A673 (cell line): ENCODE data around the gene ABHD16A. TPM values are rescaled to one million over a fixed set of nuclear protein-coding genes. Genes with fewer than 3 reads are reported as not detected.

Experiments used
- BruUV-seq: library from RNA; stranded (reverse); fragments of 400-500 nt; replicated peaks from 2 replicates; lab custom pipeline; 2021; lab: Mats Ljungman, UMichigan
- CTCF ChIA-PET: fragments of 300-600 bp; sonication (Branson Sonifier 250); formaldehyde crosslinking; loops from one replicate; lab custom pipeline; 2022; ENCODE audit warnings: antibody characterized with exemption; lab: Charles Lee
- POLR2A ChIA-PET: fragments of 300-600 bp; sonication (Branson Sonifier 250); formaldehyde crosslinking; loops from one replicate; lab custom pipeline; 2022; ENCODE audit warnings: antibody characterized with exemption; ENCODE audit not compliant: low non-redundant PET; lab: Charles Lee
- DNase-seq: peaks from one replicate; pipeline ENCODE4 v3.0.0-alpha.2; 2015; ENCODE audit warnings: low spot score
- H3K27ac ChIP-seq: fragments of 200-600 bp; sonication (generic); 2 replicates; pipeline ENCODE4 v1.5.1; 2016; ENCODE audit warnings: mixed run types, low read depth, mild to moderate bottlenecking, mixed read lengths, antibody characterized with exemption, low read length; ENCODE audit not compliant: poor library complexity, severe bottlenecking
- H3K27me3 ChIP-seq: fragments of 200-600 bp; sonication (generic); replicated peaks from 2 replicates; pipeline ENCODE4 v1.6.1; 2017; ENCODE audit warnings: mixed run types, low read depth, mild to moderate bottlenecking, mixed read lengths, antibody characterized with exemption, low read length; ENCODE audit not compliant: insufficient read depth, poor library complexity
- H3K36me3 ChIP-seq: fragments of 200-600 bp; sonication (generic); 2 replicates; pipeline ENCODE4 v1.6.1; 2016; ENCODE audit warnings: mixed run types, mild to moderate bottlenecking, mixed read lengths, antibody characterized with exemption, low read length; ENCODE audit not compliant: insufficient read depth, poor library complexity, severe bottlenecking
- H3K4me1 ChIP-seq: fragments of 200-600 bp; sonication (generic); 2 replicates; pipeline ENCODE4 v1.6.1; 2017; ENCODE audit warnings: mixed run types, mild to moderate bottlenecking, mixed read lengths, antibody characterized with exemption, low read length; ENCODE audit not compliant: insufficient read depth, poor library complexity, severe bottlenecking
- H3K4me3 ChIP-seq: fragments of 200-600 bp; sonication (generic); 2 replicates; pipeline ENCODE4 v1.5.1; 2016; ENCODE audit warnings: low read depth, mixed run types, mild to moderate bottlenecking, mixed read lengths, low read length; ENCODE audit not compliant: poor library complexity, severe bottlenecking
- H3K9me3 ChIP-seq: fragments of 200-600 bp; sonication (generic); 2 replicates; pipeline ENCODE4 v1.6.1; 2016; ENCODE audit warnings: mixed run types, low read depth, mild to moderate bottlenecking, mixed read lengths, antibody characterized with exemption, low read length; ENCODE audit not compliant: poor library complexity, severe bottlenecking
- CTCF ChIP-seq: fragments of 300-800, 200-600 bp; sonication (generic); conservative IDR thresholded peaks from 2 replicates; pipeline ENCODE4 v1.5.1; 2017; ENCODE audit warnings: low read depth, mild to moderate bottlenecking, antibody characterized with exemption, low read length, moderate library complexity, mixed read lengths
- EZH2 ChIP-seq: fragments of 200-600 bp; sonication (generic); IDR thresholded peaks from 2 replicates; pipeline ENCODE4 v1.6.1; 2017; ENCODE audit warnings: borderline replicate concordance, low read depth, mild to moderate bottlenecking, mixed read lengths, antibody characterized with exemption, low read length; ENCODE audit not compliant: poor library complexity, severe bottlenecking
- intact Hi-C: fragments of 100-400 bp; cut with micrococcal nuclease; formaldehyde crosslinking; loops from one replicate; pipeline ENCODE4 v1.10.0; 2022; ENCODE audit not compliant: unreplicated experiment
- total RNA-seq: library from RNA; stranded (reverse); gene quantifications from 2 replicates; pipeline ENCODE4 v1.2.3, GENCODE V29; 2021

ABHD16A gene
- total RNA-seq, 1 experiment from 2014 or later: 45.6 TPM

- no peak for TF ChIP-seq EZH2
- TF ChIP-seq CTCF: no peak
- BruUV-seq: no TSS peak
- Histone ChIP-seq H3K4me3 (peak overlapping the region; percentile 94), H3K4me1 (peaks cover 32% of the 10 kb centered on the region), H3K27ac (peak overlapping the region; percentile 97), H3K9me3 (no peaks in the 10 kb centered on the region), H3K36me3 (peaks cover 30% of the 10 kb centered on the region), H3K27me3 (no peaks in the 10 kb centered on the region)
- POLR2A ChIA-PET: interaction anchor here (0.6 kb wide), 1 partner anchor 11 kb away, joined by 3 read pairs; the partner anchor contains the start of gene BAG6
- CTCF ChIA-PET: interaction anchor here (0.6 kb wide), 1 partner anchor 43 kb away, joined by 7 read pairs; the partner anchor contains the start of gene PRRC2A
- intact Hi-C loops: loop anchor here (5.0 kb wide), 1 partner anchor 41 kb away; the partner anchor contains the start of gene PRRC2A
- DNase-seq: no peak
Measured at GRCh38 chr6:31663126-31663960, 39.8 kb downstream of the ABHD16A start.

- intact Hi-C loops: loop anchor here (5.0 kb wide), 1 partner anchor 40 kb away; the partner anchor contains the start of gene PRRC2A
- no TSS peak for BruUV-seq
- ChIA-PET POLR2A (no interaction called here), CTCF (interaction anchor here (0.6 kb wide), 1 partner anchor 42 kb away, joined by 7 read pairs; the partner anchor contains the start of gene PRRC2A)
- Histone ChIP-seq H3K36me3 (peaks cover 19% of the 10 kb centered on the region), H3K9me3 (no peaks in the 10 kb centered on the region), H3K4me1 (peaks cover 39% of the 10 kb centered on the region), H3K27ac (no peak overlapping the region), H3K27me3 (no peaks in the 10 kb centered on the region), H3K4me3 (no peak overlapping the region)
- TF ChIP-seq CTCF (no peak), EZH2 (no peak)
- no peak for DNase-seq
Measured at GRCh38 chr6:31662124-31662723, 40.9 kb downstream of the ABHD16A start.

GRCh38 chr6:31661262-31662123, 41.6 kb downstream of the ABHD16A start:
- Histone ChIP-seq H3K9me3 (no peaks in the 10 kb centered on the region), H3K27me3 (no peaks in the 10 kb centered on the region), H3K27ac (peak overlapping the region; percentile 88), H3K36me3 (peaks cover 19% of the 10 kb centered on the region), H3K4me3 (peak overlapping the region; percentile 83), H3K4me1 (peaks cover 39% of the 10 kb centered on the region)
- intact Hi-C loops: loop anchor here (5.0 kb wide), 1 partner anchor 39 kb away; the partner anchor contains the start of gene PRRC2A
- BruUV-seq: no TSS peak
- DNase-seq: no peak
- ChIA-PET CTCF (interaction anchor here (0.6 to 1.0 kb wide), 4 partner anchors 9 to 179 kb away, joined by 4 to 6 read pairs (median 4); partner anchors contain the start of gene BAG6), POLR2A (no interaction called here)
- TF ChIP-seq EZH2 (no peak), CTCF (no peak)
